IPS-15b (cell line): ENCODE measurements around the gene SULT1A3.
A peak's percentile ranks its signal among the peaks of the same experiment; 100 is the strongest.

Experiments
- H3K27me3 ChIP-seq: one replicate; pipeline ENCODE4 v1.6.1; 2013; ENCODE audit warnings: low read length; ENCODE audit not compliant: control insufficient read depth, insufficient read depth
- H3K36me3 ChIP-seq: one replicate; pipeline ENCODE4 v1.6.1; 2013; ENCODE audit warnings: low read length; ENCODE audit not compliant: control insufficient read depth, insufficient read depth
- H3K4me1 ChIP-seq: one replicate; pipeline ENCODE4 v1.6.1; 2013; ENCODE audit warnings: mild to moderate bottlenecking, low read length; ENCODE audit not compliant: control insufficient read depth, insufficient read depth
- H3K4me3 ChIP-seq: one replicate; pipeline ENCODE4 v1.5.1; 2013; ENCODE audit warnings: low read depth, low read length
- H3K9ac ChIP-seq: one replicate; pipeline ENCODE4 v1.6.1; 2013; ENCODE audit warnings: low read depth, mild to moderate bottlenecking, low read length
- H3K9me3 ChIP-seq: one replicate; pipeline ENCODE4 v1.6.1; 2013; ENCODE audit warnings: mild to moderate bottlenecking, low read length; ENCODE audit not compliant: control insufficient read depth, insufficient read depth

The SULT1A3 gene

DNA sequence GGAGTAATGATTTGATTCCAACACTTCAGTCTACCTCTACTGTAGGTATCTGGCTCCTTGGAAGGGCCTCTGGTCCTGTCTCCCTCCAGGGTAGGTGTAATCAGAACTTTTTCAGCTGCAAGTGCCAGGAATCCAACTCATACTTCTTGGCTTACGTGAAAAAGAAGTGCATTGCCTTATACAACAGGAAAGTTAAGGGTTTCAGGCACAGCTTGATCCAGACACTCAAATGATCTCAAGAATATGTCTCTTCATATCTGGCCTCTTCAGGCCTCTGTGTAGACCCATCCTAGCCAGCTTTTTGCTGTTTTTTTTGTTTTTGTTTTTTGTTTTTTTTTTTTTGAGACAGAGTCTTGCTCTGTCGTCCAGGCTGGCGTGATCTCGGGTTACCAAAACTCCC is 19.9 kb upstream of the SULT1A3 start:
- Histone ChIP-seq H3K27me3 (peaks cover 6% of the 10 kb centered on the region), H3K36me3 (no peaks in the 10 kb centered on the region), H3K4me3 (no peak overlapping the region), H3K9me3 (no peaks in the 10 kb centered on the region), H3K9ac (no peak overlapping the region), H3K4me1 (no peaks in the 10 kb centered on the region)

- peaks cover 6% of the 10 kb centered on the region for H3K27me3 ChIP-seq
- no peak overlapping the region for H3K9ac ChIP-seq
Measured at GRCh38 chr16:30179931-30180330, 19.1 kb upstream of the SULT1A3 start.

DNA sequence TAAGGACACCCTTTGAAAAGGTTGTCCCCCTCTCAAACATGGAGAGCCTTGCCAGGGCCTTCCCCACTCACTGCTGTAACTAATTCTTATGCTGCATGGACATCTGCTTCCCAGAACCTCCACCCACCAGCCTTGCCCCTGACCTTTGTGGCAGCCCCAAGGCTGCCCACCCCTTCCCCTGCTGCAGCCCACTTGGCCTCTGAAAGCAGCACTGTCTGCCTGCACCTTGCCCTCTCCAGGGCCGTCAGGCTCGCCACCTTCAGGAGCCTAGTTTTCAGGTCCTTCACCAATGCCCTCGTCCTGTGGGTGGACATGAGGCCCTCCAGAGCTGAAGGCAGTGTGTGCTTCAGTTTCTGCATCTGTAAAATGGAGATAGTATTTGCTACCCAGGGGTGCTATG is 18.3 kb upstream of the SULT1A3 start:
- H3K36me3 ChIP-seq: no peaks in the 10 kb centered on the region
- H3K27me3 ChIP-seq: peaks cover 6% of the 10 kb centered on the region
- H3K9ac ChIP-seq: no peak overlapping the region
- H3K4me1 ChIP-seq: no peaks in the 10 kb centered on the region
- no peaks in the 10 kb centered on the region for H3K9me3 ChIP-seq
- H3K4me3 ChIP-seq: no peak overlapping the region

More at GRCh38 chr16:30179931-30180330, 19.1 kb upstream of the SULT1A3 start:
- H3K4me3 ChIP-seq: no peak overlapping the region
- no peaks in the 10 kb centered on the region for H3K9me3 ChIP-seq
- no peaks in the 10 kb centered on the region for H3K36me3 ChIP-seq
- no peaks in the 10 kb centered on the region for H3K4me1 ChIP-seq

- Histone ChIP-seq H3K9me3 (no peaks in the 10 kb centered on the region), H3K4me3 (peak within 1 kb of the TSS; percentile 71), H3K9ac (no peak within 1 kb of the TSS), H3K4me1 (no peaks in the 10 kb centered on the region), H3K27me3 (peaks cover 6% of the 10 kb centered on the region), H3K36me3 (no peaks in the 10 kb centered on the region)
Measured at GRCh38 chr16:30183233-30184095, 15.6 kb upstream of the SULT1A3 start, which contains the start of gene CORO1A. Gene CORO1A, plus strand, starts transcription at chr16:30183602. Its CDS starts 1,608 bp downstream, at chr16:30185210.

DNA sequence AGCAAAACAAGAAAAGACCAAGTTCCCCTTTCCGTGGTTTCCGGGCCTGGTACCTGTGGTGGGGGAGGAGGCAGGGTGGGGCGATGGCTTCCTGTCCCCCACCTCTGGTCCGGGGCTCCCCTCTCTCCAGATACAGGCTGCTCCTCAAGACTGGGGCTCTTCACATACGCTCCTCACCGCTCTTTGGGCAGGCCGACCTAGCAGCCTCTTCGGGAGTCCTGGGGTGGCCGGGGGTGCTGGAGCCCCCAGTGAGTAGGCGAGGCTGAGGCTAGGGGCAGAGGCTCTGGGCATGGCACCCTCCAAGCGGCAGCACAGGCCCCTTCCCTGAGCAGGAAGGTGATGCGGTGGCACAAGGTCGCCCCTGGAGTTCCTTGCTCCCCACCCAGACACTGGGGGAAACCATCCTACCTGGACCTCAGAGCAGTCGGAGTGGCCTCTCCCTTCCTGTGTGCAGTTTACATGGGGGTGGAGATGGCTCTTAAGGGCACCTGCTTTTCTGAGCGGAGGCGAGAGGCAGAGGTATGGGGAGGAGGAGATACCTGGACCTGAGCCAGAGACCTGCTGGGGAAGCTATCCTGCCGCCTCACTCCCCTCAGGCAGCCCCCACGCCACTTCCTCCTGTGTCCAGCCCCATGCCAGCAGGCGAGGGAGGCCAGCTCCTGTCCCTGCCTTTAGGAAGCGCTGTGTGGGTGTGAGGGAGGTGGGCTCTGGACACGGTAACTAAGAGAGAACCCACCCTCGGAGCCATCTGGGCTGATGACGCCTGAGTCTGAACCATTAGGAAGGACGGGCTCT is 14.8 kb upstream of the SULT1A3 start:
- no peaks in the 10 kb centered on the region for H3K4me1 ChIP-seq
- H3K9ac ChIP-seq: no peak overlapping the region
- H3K4me3 ChIP-seq: peak overlapping the region; percentile 28
- H3K27me3 ChIP-seq: peaks cover 6% of the 10 kb centered on the region
- H3K9me3 ChIP-seq: no peaks in the 10 kb centered on the region
- H3K36me3 ChIP-seq: no peaks in the 10 kb centered on the region

- Histone ChIP-seq H3K4me3 (no peak overlapping the region), H3K9ac (no peak overlapping the region), H3K4me1 (no peaks in the 10 kb centered on the region), H3K27me3 (peaks cover 6% of the 10 kb centered on the region), H3K36me3 (no peaks in the 10 kb centered on the region), H3K9me3 (no peaks in the 10 kb centered on the region)
Measured at GRCh38 chr16:30184891-30185682, 14.0 kb upstream of the SULT1A3 start.

DNA sequence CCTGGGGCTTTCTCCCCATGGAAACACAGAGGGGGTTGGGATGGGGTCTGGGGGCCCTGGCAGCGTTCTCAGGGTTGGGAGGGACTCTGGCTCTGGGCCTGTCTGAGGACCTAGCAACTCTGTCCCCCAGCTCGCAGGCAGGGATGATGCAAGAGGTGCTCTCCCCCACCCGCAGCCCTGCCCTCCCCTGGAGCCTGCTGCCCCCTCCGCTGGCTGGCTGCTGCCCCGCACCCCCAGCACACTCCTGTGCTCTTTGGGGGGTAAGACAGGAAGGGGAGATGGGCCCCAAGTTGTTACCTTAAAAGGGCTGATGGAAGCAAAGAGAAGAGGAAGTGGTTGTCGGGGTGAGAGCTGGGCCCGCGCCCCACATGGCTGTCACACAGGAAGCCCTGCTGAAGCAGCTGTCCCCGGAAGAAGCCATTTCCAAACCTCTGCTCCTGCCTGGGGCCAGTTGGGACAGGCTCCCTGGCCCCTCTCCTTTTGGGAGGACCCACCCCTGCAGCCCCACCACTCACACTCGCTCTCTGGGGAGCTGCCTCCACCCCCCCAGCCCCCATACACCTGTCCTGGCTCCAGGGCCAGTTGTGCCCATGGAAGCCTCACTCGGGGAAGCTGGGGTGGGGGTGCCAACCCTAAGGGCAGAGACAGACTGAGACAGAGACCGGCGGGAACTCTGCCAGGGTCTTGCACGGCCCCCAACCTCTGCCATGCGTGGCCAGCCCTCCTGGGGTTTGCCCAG is 13.2 kb upstream of the SULT1A3 start:
- no peak overlapping the region for H3K4me3 ChIP-seq
- H3K4me1 ChIP-seq: no peaks in the 10 kb centered on the region
- H3K36me3 ChIP-seq: no peaks in the 10 kb centered on the region
- H3K27me3 ChIP-seq: peaks cover 6% of the 10 kb centered on the region
- H3K9me3 ChIP-seq: no peaks in the 10 kb centered on the region
- no peak overlapping the region for H3K9ac ChIP-seq

GRCh38 chr16:30186444-30186781 is 12.6 kb upstream of the SULT1A3 start:
- H3K27me3 ChIP-seq: peaks cover 6% of the 10 kb centered on the region
- H3K4me1 ChIP-seq: no peaks in the 10 kb centered on the region
- H3K9me3 ChIP-seq: no peaks in the 10 kb centered on the region
- no peak overlapping the region for H3K4me3 ChIP-seq
- H3K36me3 ChIP-seq: no peaks in the 10 kb centered on the region
- no peak overlapping the region for H3K9ac ChIP-seq

- Histone ChIP-seq H3K36me3 (no peaks in the 10 kb centered on the region), H3K9ac (no peak overlapping the region), H3K9me3 (no peaks in the 10 kb centered on the region), H3K4me3 (no peak overlapping the region), H3K27me3 (peaks cover 4% of the 10 kb centered on the region), H3K4me1 (no peaks in the 10 kb centered on the region)
Measured at GRCh38 chr16:30186782-30187555, 12.1 kb upstream of the SULT1A3 start.

GRCh38 chr16:30187556-30187865 is 11.5 kb upstream of the SULT1A3 start:
- H3K36me3 ChIP-seq: no peaks in the 10 kb centered on the region
- no peaks in the 10 kb centered on the region for H3K4me1 ChIP-seq
- no peak overlapping the region for H3K4me3 ChIP-seq
- H3K9me3 ChIP-seq: no peaks in the 10 kb centered on the region
- H3K9ac ChIP-seq: no peak overlapping the region
- no peaks in the 10 kb centered on the region for H3K27me3 ChIP-seq
